OCI-LY1 (cell line): ENCODE data around the gene ANKRD52.

Experiments
- H2AFZ ChIP-seq: fragments of 200-600 bp; sonication (generic), shearing (Covaris generic); 2 replicates; pipeline ENCODE4 v1.6.0; 2014; ENCODE audit warnings: antibody characterized with exemption, mild to moderate bottlenecking, low read length
- H3F3A ChIP-seq: fragments of 200-600 bp; sonication (generic), shearing (Covaris generic); 2 replicates; pipeline ENCODE4 v1.6.0; 2014; ENCODE audit warnings: mild to moderate bottlenecking, antibody characterized with exemption, low read length, moderate library complexity; ENCODE audit not compliant: insufficient read depth
- H3K27ac ChIP-seq: fragments of 200-600 bp; sonication (generic); 2 replicates; pipeline ENCODE4 v1.5.1; 2014; ENCODE audit warnings: low read length, mixed run types, mild to moderate bottlenecking, low read depth; ENCODE audit not compliant: poor library complexity, severe bottlenecking
- H3K27me3 ChIP-seq: fragments of 200-600 bp; sonication (generic); 2 replicates; pipeline ENCODE4 v1.6.0; 2014; ENCODE audit warnings: antibody characterized with exemption, mild to moderate bottlenecking, low read length, moderate library complexity; ENCODE audit not compliant: insufficient read depth
- H3K36me3 ChIP-seq: fragments of 200-600 bp; sonication (generic); 2 replicates; pipeline ENCODE4 v1.6.1; 2014; ENCODE audit warnings: mild to moderate bottlenecking, antibody characterized with exemption, low read length, moderate library complexity, mixed read lengths; ENCODE audit not compliant: insufficient read depth
- H3K4me1 ChIP-seq: fragments of 200-600 bp; sonication (generic); 2 replicates; pipeline ENCODE4 v1.5.1; 2014; ENCODE audit warnings: mild to moderate bottlenecking, low read length, moderate library complexity; ENCODE audit not compliant: insufficient read depth, severe bottlenecking
- H3K4me2 ChIP-seq: fragments of 200-600 bp; sonication (generic), shearing (Covaris generic); 2 replicates; pipeline ENCODE4 v1.6.1; 2014; ENCODE audit warnings: low read length
- H3K4me3 ChIP-seq: fragments of 200-600 bp; sonication (generic); 2 replicates; pipeline ENCODE4 v1.5.1; 2014; ENCODE audit warnings: low read length, low read depth, mild to moderate bottlenecking, mixed read lengths; ENCODE audit not compliant: poor library complexity, severe bottlenecking
- H3K79me2 ChIP-seq: fragments of 200-600 bp; shearing (Covaris generic); 2 replicates; pipeline ENCODE4 v1.6.1; 2016; ENCODE audit warnings: mixed run types, low read length, mixed read lengths; ENCODE audit not compliant: insufficient read depth
- H3K9ac ChIP-seq: fragments of 200-600 bp; sonication (generic), shearing (Covaris generic); 2 replicates; pipeline ENCODE4 v1.6.1; 2014; ENCODE audit warnings: mild to moderate bottlenecking, low read length, mixed read lengths
- H3K9me2 ChIP-seq: fragments of 200-600 bp; sonication (generic), shearing (Covaris generic); 2 replicates; pipeline ENCODE4 v1.6.1; 2014; ENCODE audit warnings: low read depth, mild to moderate bottlenecking, low read length, mixed read lengths
- H3K9me3 ChIP-seq: fragments of 200-600 bp; shearing (Covaris generic); 2 replicates; pipeline ENCODE4 v1.6.1; 2014; ENCODE audit warnings: low read length, mixed read lengths
- H4K20me1 ChIP-seq: fragments of 200-600 bp; sonication (generic), shearing (Covaris generic); 2 replicates; pipeline ENCODE4 v1.6.0; 2016; ENCODE audit warnings: mild to moderate bottlenecking, low read length; ENCODE audit not compliant: insufficient read depth
- EZH2 ChIP-seq: fragments of 200-600 bp; sonication (generic), shearing (Covaris generic); IDR thresholded peaks from 2 replicates; pipeline ENCODE4 v1.8.0; 2017; ENCODE audit warnings: borderline replicate concordance, mixed run types, mild to moderate bottlenecking, antibody characterized with exemption, low read length, moderate library complexity, mixed read lengths
- TF ChIP-seq, protein P1 (sequence below): fragments of 200-600 bp; sonication (generic), shearing (Covaris generic); IDR thresholded peaks from 2 replicates; pipeline ENCODE4 v1.5.1; 2017; ENCODE audit warnings: mild to moderate bottlenecking, antibody characterized with exemption, low read length, moderate library complexity, mixed read lengths

ANKRD52 gene

DNA sequence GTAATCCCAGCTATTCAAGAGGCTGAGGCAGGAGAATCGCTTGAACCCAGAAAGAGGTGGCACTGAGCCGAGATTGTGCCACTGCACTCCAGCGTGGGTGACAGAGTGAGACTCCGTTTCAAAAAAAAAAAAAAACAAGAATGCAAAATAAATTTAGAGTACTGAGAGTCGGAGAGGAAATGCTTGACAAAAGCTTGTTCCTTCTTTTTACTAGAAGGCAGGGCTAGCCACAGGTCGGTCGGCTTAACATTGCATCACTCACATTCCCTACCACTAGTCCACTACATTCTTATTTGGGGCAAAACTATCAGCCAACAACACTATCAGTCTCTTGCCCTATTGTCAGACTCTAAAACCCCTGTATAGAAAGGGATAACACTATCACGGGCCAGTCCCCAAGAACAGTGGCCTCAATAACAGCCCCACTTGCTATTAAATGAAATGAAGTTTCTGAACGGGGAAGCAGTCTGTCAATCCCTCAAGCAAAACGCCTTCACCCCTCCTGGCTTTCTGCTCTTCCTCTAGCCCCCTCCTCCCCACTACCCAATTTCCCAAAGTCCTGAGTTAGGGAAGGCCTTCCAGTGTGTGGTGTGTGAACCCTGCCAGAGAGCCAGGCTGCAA lies 37.5 kb downstream of the ANKRD52 start:
- no peaks in the 10 kb centered on the region for H4K20me1 ChIP-seq
- 0 out of 2 replicates have a peak, but pooled peaks cover 5% of the 10 kb centered on the region for H3K79me2 ChIP-seq
- H3K27me3 ChIP-seq = no peaks in the 10 kb centered on the region
- H3K9me2 ChIP-seq = no peaks in the 10 kb centered on the region
- peaks cover 19% of the 10 kb centered on the region for H3K36me3 ChIP-seq
- H3K4me1 ChIP-seq = peaks cover 42% of the 10 kb centered on the region
- H3K9me3 ChIP-seq = no peaks in the 10 kb centered on the region
- H3F3A ChIP-seq = no peaks in the 10 kb centered on the region
- H2AFZ ChIP-seq = no peak overlapping the region
- H3K9ac ChIP-seq = peak overlapping the region; percentile 75
- peak overlapping the region; percentile 84 for H3K27ac ChIP-seq
- peak overlapping the region; percentile 84 for H3K4me3 ChIP-seq
- peak overlapping the region; percentile 95 for H3K4me2 ChIP-seq
- TF ChIP-seq, protein P1, sequence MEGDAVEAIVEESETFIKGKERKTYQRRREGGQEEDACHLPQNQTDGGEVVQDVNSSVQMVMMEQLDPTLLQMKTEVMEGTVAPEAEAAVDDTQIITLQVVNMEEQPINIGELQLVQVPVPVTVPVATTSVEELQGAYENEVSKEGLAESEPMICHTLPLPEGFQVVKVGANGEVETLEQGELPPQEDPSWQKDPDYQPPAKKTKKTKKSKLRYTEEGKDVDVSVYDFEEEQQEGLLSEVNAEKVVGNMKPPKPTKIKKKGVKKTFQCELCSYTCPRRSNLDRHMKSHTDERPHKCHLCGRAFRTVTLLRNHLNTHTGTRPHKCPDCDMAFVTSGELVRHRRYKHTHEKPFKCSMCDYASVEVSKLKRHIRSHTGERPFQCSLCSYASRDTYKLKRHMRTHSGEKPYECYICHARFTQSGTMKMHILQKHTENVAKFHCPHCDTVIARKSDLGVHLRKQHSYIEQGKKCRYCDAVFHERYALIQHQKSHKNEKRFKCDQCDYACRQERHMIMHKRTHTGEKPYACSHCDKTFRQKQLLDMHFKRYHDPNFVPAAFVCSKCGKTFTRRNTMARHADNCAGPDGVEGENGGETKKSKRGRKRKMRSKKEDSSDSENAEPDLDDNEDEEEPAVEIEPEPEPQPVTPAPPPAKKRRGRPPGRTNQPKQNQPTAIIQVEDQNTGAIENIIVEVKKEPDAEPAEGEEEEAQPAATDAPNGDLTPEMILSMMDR = no peak
- TF ChIP-seq EZH2 = no peak

DNA sequence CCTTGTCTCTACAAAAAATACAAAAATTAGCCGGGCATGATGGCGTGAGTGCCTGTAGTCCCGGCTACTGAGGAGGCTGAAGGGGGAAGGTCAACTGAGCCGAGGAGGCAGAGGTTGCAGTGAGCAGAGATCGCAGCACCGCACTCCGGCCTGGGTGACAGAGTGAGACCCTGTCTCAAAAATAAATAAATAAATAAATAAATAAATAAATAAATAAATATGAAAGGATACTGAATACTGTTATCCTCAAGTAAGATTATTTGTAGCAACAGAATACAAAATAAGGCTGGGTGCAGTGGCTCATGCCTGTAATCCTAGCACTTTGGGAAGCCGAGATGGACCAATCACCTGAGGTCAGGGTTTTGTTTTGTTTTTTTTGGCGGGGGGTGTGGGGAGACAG lies 38.3 kb downstream of the ANKRD52 start:
- Histone ChIP-seq H3K4me2 (peak overlapping the region; percentile 95; the same call in 1 of the 2 replicates), H3K4me3 (peak overlapping the region; percentile 84), H2AFZ (no peak overlapping the region), H3K36me3 (peaks cover 27% of the 10 kb centered on the region), H3F3A (no peaks in the 10 kb centered on the region), H3K27ac (no peak overlapping the region), H3K9ac (no peak overlapping the region), H3K9me3 (no peaks in the 10 kb centered on the region), H4K20me1 (no peaks in the 10 kb centered on the region), H3K79me2 (0 out of 2 replicates have a peak, but pooled peaks cover 5% of the 10 kb centered on the region), H3K9me2 (no peaks in the 10 kb centered on the region), H3K27me3 (no peaks in the 10 kb centered on the region), H3K4me1 (peaks cover 36% of the 10 kb centered on the region)
- no peak for TF ChIP-seq EZH2
- TF ChIP-seq, protein P1 = no peak

DNA sequence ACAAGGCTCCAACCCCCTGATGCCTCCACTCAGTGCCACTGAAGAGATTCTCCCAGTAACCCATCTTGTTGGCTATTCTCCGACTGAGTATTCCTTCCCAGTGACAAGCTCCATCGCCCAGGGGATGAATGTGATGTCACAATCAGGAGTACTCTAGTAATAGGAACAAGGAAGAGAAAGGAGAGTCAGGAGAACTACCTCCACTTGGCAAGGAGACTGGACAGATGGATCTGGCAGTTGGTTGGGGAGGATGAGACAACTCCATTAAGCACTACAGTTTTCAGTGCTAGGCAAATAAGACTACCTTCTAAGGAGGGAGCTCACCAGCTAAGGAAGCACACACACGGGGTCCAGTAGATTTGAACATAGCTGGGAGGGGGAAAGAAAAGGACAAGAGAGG lies 41.7 kb downstream of the ANKRD52 start:
- no peak overlapping the region for H3K4me3 ChIP-seq
- no peaks in the 10 kb centered on the region for H3F3A ChIP-seq
- H3K4me2 ChIP-seq = no peak overlapping the region
- TF ChIP-seq, protein P1 = no peak
- no peak for TF ChIP-seq EZH2
- no peak overlapping the region for H3K27ac ChIP-seq
- H3K79me2 ChIP-seq = 0 out of 2 replicates have a peak, but pooled peaks cover 5% of the 10 kb centered on the region
- H4K20me1 ChIP-seq = no peaks in the 10 kb centered on the region
- no peaks in the 10 kb centered on the region for H3K9me2 ChIP-seq
- H3K4me1 ChIP-seq = peaks cover 12% of the 10 kb centered on the region
- H3K9me3 ChIP-seq = no peaks in the 10 kb centered on the region
- H2AFZ ChIP-seq = no peak overlapping the region
- no peaks in the 10 kb centered on the region for H3K27me3 ChIP-seq
- peaks cover 61% of the 10 kb centered on the region for H3K36me3 ChIP-seq
- no peak overlapping the region for H3K9ac ChIP-seq
